DMS79 treated with DMSO at 0.1 percent for 48 hours (cell line): ENCODE results near the gene TFDP1.
"Not testable (repeated sequence)": the region's sequence is repeated elsewhere in the genome, so short reads cannot be mapped to it uniquely, and the experiment has no call there.

Experiments used
- DNase-seq: peaks from one replicate; lab custom pipeline; 2025; lab: John Stamatoyannopoulos, UW

Gene TFDP1

GRCh38 chr13:113573065-113573464 is 11.5 kb upstream of the TFDP1 start:
- no peak for DNase-seq

- DNase-seq: no peak
These were observed 8.0 kb upstream of the TFDP1 start for GRCh38 chr13:113576597-113576996.

GRCh38 chr13:113577881-113578435 is 6.6 kb upstream of the TFDP1 start:
- no peak for DNase-seq

- DNase-seq: no peak
These were observed 4.9 kb upstream of the TFDP1 start for GRCh38 chr13:113579686-113580085.

GRCh38 chr13:113581871-113582270 is 2.7 kb upstream of the TFDP1 start:
- no peak for DNase-seq

- DNase-seq: no peak
These were observed 1.5 kb upstream of the TFDP1 start for GRCh38 chr13:113582841-113583631.

- no peak for DNase-seq
These were observed 518 bp downstream of the TFDP1 start for GRCh38 chr13:113584870-113585671.

GRCh38 chr13:113585896-113586295 is 1.3 kb downstream of the TFDP1 start:
- DNase-seq: peak; percentile 31

GRCh38 chr13:113586661-113587479 is 2.3 kb downstream of the TFDP1 start:
- no peak for DNase-seq

GRCh38 chr13:113588394-113589111 is 4.0 kb downstream of the TFDP1 start:
- no peak for DNase-seq

- DNase-seq: no peak
These were observed 4.9 kb downstream of the TFDP1 start for GRCh38 chr13:113589251-113589960.

- no peak for DNase-seq
These were observed 5.4 kb downstream of the TFDP1 start for GRCh38 chr13:113589961-113590339.

- DNase-seq: no peak
These were observed 7.2 kb downstream of the TFDP1 start for GRCh38 chr13:113591750-113592149.

GRCh38 chr13:113592571-113592970 is 8.0 kb downstream of the TFDP1 start:
- no peak for DNase-seq

GRCh38 chr13:113594066-113594821 is 9.7 kb downstream of the TFDP1 start:
- not testable (repeated sequence) for DNase-seq

- no peak for DNase-seq
These were observed 10.6 kb downstream of the TFDP1 start for GRCh38 chr13:113595131-113595530.

GRCh38 chr13:113596321-113597200 is 12.0 kb downstream of the TFDP1 start:
- no peak for DNase-seq

GRCh38 chr13:113597391-113598080 is 13.0 kb downstream of the TFDP1 start:
- no peak for DNase-seq

GRCh38 chr13:113598081-113598410 is 13.5 kb downstream of the TFDP1 start:
- no peak for DNase-seq
